Karpas-422 (cell line): ENCODE results near the gene LACRT. TPM values are rescaled to one million over a fixed set of nuclear protein-coding genes. Genes with fewer than 3 reads are reported as not detected.

Source experiments
- DNase-seq: peaks from one replicate; pipeline ENCODE4 v3.0.0-alpha.2; 2015
- H2AFZ ChIP-seq: fragments of 200-600 bp; sonication (generic); 2 replicates; pipeline ENCODE4 v1.6.1; 2014; ENCODE audit warnings: antibody characterized with exemption, low read length, mixed read lengths
- H3K27ac ChIP-seq: fragments of 200-600 bp; sonication (generic); 2 replicates; pipeline ENCODE4 v1.5.1; 2014; ENCODE audit warnings: mild to moderate bottlenecking, low read length, moderate library complexity
- H3K27me3 ChIP-seq: fragments of 200-600 bp; sonication (generic); 2 replicates; pipeline ENCODE4 v1.6.1; 2014; ENCODE audit warnings: low read length, mixed read lengths
- H3K36me3 ChIP-seq: fragments of 200-600 bp; sonication (generic); 2 replicates; pipeline ENCODE4 v1.6.1; 2014; ENCODE audit warnings: low read length, mixed read lengths; ENCODE audit not compliant: insufficient read depth
- H3K4me1 ChIP-seq: fragments of 200-600 bp; sonication (generic); 2 replicates; pipeline ENCODE4 v1.6.1; 2014; ENCODE audit warnings: mild to moderate bottlenecking, low read length, mixed read lengths
- H3K4me2 ChIP-seq: fragments of 200-600 bp; sonication (generic); 2 replicates; pipeline ENCODE4 v1.6.1; 2014; ENCODE audit warnings: low read length, low read depth, mild to moderate bottlenecking; ENCODE audit not compliant: poor library complexity, severe bottlenecking
- H3K4me3 ChIP-seq: fragments of 200-600 bp; sonication (generic); 2 replicates; pipeline ENCODE4 v1.5.1; 2014; ENCODE audit warnings: mild to moderate bottlenecking, antibody characterized with exemption, low read length, mixed read lengths
- H3K79me2 ChIP-seq: fragments of 200-600 bp; sonication (generic); 2 replicates; pipeline ENCODE4 v1.6.1; 2014; ENCODE audit warnings: mild to moderate bottlenecking, low read length, mixed read lengths
- H3K9ac ChIP-seq: fragments of 200-600 bp; sonication (generic); 2 replicates; pipeline ENCODE4 v1.6.0; 2014; ENCODE audit warnings: low read length
- H3K9me2 ChIP-seq: fragments of 200-600 bp; sonication (generic), shearing (Covaris generic); replicated peaks from 2 replicates; pipeline ENCODE4 v1.6.0; 2014; ENCODE audit warnings: mild to moderate bottlenecking, low read length, moderate library complexity; ENCODE audit not compliant: insufficient read depth
- H3K9me3 ChIP-seq: fragments of 300-700, 200-600 bp; sonication (generic); 2 replicates; pipeline ENCODE4 v1.6.1; 2014; ENCODE audit warnings: low read length, mixed read lengths
- H4K20me1 ChIP-seq: fragments of 200-600 bp; sonication (generic); 2 replicates; pipeline ENCODE4 v1.6.1; 2014; ENCODE audit warnings: mild to moderate bottlenecking, antibody characterized with exemption, low read length, low read depth; ENCODE audit not compliant: insufficient read depth
- total RNA-seq: library from RNA; depleted of rRNA; stranded (reverse); fragments of >200 nt; shearing (Covaris generic); gene quantifications from 2 replicates; pipeline ENCODE4 v1.2.3, GENCODE V29; 2014; ENCODE audit warnings: low replicate concordance

Gene LACRT
- total RNA-seq, 1 experiment from 2014 or later, result not detected

GRCh38 chr12:54603872-54604271 lies 30.8 kb downstream of the LACRT start:
- H3K36me3 ChIP-seq, result no peaks in the 10 kb centered on the region
- no peaks in the 10 kb centered on the region for H3K79me2 ChIP-seq
- no peak overlapping the region for H2AFZ ChIP-seq
- H3K4me1 ChIP-seq, result no peaks in the 10 kb centered on the region
- no peak overlapping the region for H3K27ac ChIP-seq
- H3K9me2 ChIP-seq, result no peaks in the 10 kb centered on the region
- H3K9me3 ChIP-seq, result no peaks in the 10 kb centered on the region
- no peak for DNase-seq
- H3K4me3 ChIP-seq, result no peak overlapping the region
- no peaks in the 10 kb centered on the region for H4K20me1 ChIP-seq
- no peak overlapping the region for H3K4me2 ChIP-seq
- no peaks in the 10 kb centered on the region for H3K27me3 ChIP-seq
- no peak overlapping the region for H3K9ac ChIP-seq

GRCh38 chr12:54603173-54603814 lies 31.4 kb downstream of the LACRT start:
- Histone ChIP-seq H3K9ac (no peak overlapping the region), H3K4me1 (no peaks in the 10 kb centered on the region), H3K4me2 (no peak overlapping the region), H3K4me3 (no peak overlapping the region), H3K27me3 (no peaks in the 10 kb centered on the region), H4K20me1 (no peaks in the 10 kb centered on the region), H3K27ac (no peak overlapping the region), H2AFZ (no peak overlapping the region), H3K79me2 (no peaks in the 10 kb centered on the region), H3K9me2 (no peaks in the 10 kb centered on the region), H3K36me3 (no peaks in the 10 kb centered on the region), H3K9me3 (no peaks in the 10 kb centered on the region)
- DNase-seq, result peak; percentile 91

DNA sequence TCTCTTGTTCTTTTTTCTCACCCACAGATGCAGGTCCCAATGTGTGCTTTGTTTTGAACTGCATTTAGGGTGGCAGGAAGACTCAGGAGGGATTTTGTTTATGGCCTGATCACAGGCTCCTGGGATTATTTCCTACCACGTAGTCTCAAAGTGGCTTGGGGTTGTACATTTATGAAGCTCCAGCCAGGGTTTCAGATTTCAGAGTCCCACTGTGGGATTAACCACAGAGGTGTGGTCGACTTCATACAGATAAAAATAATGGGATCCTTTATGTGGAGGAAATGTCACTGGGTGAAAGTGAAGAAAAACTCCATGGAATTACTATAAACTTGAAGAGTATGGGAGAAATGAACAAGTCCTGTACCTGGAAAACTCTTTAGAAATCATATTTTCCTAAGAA lies 32.0 kb downstream of the LACRT start:
- Histone ChIP-seq H3K9me3 (no peaks in the 10 kb centered on the region), H4K20me1 (no peaks in the 10 kb centered on the region), H3K27ac (no peak overlapping the region), H3K9ac (no peak overlapping the region), H3K27me3 (no peaks in the 10 kb centered on the region), H3K4me1 (no peaks in the 10 kb centered on the region), H3K9me2 (no peaks in the 10 kb centered on the region), H3K79me2 (no peaks in the 10 kb centered on the region), H3K4me2 (no peak overlapping the region), H2AFZ (no peak overlapping the region), H3K36me3 (no peaks in the 10 kb centered on the region), H3K4me3 (no peak overlapping the region)
- DNase-seq, result no peak

GRCh38 chr12:54601841-54602240 lies 32.9 kb downstream of the LACRT start:
- Histone ChIP-seq H3K79me2 (no peaks in the 10 kb centered on the region), H3K4me3 (no peak overlapping the region), H2AFZ (no peak overlapping the region), H3K9me3 (no peaks in the 10 kb centered on the region), H3K27ac (no peak overlapping the region), H3K4me2 (no peak overlapping the region), H3K4me1 (no peaks in the 10 kb centered on the region), H3K9me2 (no peaks in the 10 kb centered on the region), H3K36me3 (no peaks in the 10 kb centered on the region), H3K27me3 (no peaks in the 10 kb centered on the region), H3K9ac (no peak overlapping the region), H4K20me1 (no peaks in the 10 kb centered on the region)
- DNase-seq, result no peak

DNA sequence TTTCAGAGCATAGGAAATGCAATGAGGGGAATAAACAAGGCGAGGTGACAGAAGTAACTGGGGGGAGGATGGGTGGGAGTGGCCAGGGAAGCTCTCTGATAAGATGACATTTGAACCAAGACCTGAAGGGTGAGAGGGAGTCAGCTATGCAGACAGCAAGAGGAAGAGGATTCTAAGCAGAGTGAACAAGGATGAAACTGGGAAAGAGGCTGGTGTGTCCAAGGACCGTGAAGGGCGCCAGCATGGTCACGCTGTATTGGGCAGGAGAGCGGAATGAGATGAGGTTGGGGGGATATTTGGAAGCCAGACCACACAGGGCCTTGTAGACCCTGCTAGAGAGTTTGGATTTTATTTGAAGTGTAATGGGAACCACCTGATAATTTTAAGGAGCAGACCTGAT lies 35.7 kb downstream of the LACRT start:
- Histone ChIP-seq H2AFZ (no peak overlapping the region), H3K4me2 (no peak overlapping the region), H3K27me3 (no peaks in the 10 kb centered on the region), H3K4me3 (no peak overlapping the region), H3K36me3 (no peaks in the 10 kb centered on the region), H3K27ac (no peak overlapping the region), H3K9me2 (no peaks in the 10 kb centered on the region), H3K9me3 (no peaks in the 10 kb centered on the region), H4K20me1 (no peaks in the 10 kb centered on the region), H3K4me1 (no peaks in the 10 kb centered on the region), H3K79me2 (no peaks in the 10 kb centered on the region), H3K9ac (no peak overlapping the region)
- DNase-seq, result no peak

- Histone ChIP-seq H3K36me3 (no peaks in the 10 kb centered on the region), H3K27ac (no peak overlapping the region), H3K4me2 (no peak overlapping the region), H3K27me3 (no peaks in the 10 kb centered on the region), H2AFZ (no peak overlapping the region), H3K9me2 (no peaks in the 10 kb centered on the region), H3K79me2 (no peaks in the 10 kb centered on the region), H3K4me3 (no peak overlapping the region), H4K20me1 (no peaks in the 10 kb centered on the region), H3K9ac (no peak overlapping the region), H3K4me1 (no peaks in the 10 kb centered on the region), H3K9me3 (no peaks in the 10 kb centered on the region)
- DNase-seq, result peak; percentile 76
Measured at GRCh38 chr12:54596526-54596946, 38.2 kb downstream of the LACRT start.

DNA sequence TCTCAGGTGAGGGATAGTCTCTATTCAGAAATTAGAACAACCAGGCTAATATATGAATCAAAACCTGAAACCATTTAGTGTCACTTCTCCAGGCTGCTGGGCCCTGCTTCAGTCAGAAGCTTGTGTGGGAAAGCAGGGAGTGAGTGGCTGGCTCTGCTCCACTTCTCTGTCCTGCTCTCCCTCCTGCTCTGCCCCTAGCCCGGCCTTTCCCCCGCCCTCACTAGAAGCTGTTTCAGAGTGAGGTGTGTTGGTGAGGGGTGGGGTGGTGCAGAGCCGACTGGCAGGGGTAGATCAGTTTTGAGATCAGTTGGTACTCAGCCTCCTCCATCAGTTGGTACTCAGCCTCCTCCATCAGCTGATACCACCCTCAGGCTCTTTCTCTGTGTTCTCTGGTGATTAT lies 39.2 kb downstream of the LACRT start:
- Histone ChIP-seq H3K9ac (no peak overlapping the region), H3K9me2 (no peaks in the 10 kb centered on the region), H4K20me1 (no peaks in the 10 kb centered on the region), H3K79me2 (no peaks in the 10 kb centered on the region), H3K27ac (no peak overlapping the region), H3K4me3 (no peak overlapping the region), H3K4me2 (no peak overlapping the region), H3K4me1 (no peaks in the 10 kb centered on the region), H3K9me3 (no peaks in the 10 kb centered on the region), H3K27me3 (no peaks in the 10 kb centered on the region), H2AFZ (no peak overlapping the region), H3K36me3 (no peaks in the 10 kb centered on the region)
- DNase-seq, result no peak

GRCh38 chr12:54593725-54594124 lies 41.0 kb downstream of the LACRT start:
- DNase-seq, result no peak
- Histone ChIP-seq H3K79me2 (no peaks in the 10 kb centered on the region), H3K27me3 (no peaks in the 10 kb centered on the region), H3K36me3 (no peaks in the 10 kb centered on the region), H4K20me1 (no peaks in the 10 kb centered on the region), H3K4me1 (no peaks in the 10 kb centered on the region), H3K9ac (no peak overlapping the region), H3K4me3 (no peak overlapping the region), H2AFZ (no peak overlapping the region), H3K9me3 (no peaks in the 10 kb centered on the region), H3K9me2 (no peaks in the 10 kb centered on the region), H3K4me2 (no peak overlapping the region), H3K27ac (no peak overlapping the region)

DNA sequence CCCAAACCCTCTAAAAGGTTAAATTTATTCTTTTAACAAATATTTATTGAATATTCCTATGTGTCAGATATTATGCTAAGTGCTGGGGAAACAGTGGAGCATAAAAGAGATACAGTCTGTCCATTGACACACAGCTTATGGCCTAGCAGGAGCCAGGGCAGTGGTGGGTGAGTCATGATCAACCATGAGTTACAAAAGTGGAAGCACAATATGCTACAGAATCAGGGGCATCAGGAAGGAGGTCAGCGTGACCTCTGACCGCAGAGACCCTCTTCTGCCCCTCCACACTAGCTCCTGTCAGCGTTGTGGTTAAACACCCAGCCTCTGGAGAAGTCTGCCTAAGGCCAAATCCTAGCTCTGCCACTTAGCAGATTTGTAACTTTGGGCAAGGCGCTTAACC lies 41.6 kb downstream of the LACRT start:
- DNase-seq, result no peak
- H3K27ac ChIP-seq, result no peak overlapping the region
- H3K27me3 ChIP-seq, result no peaks in the 10 kb centered on the region
- H3K9ac ChIP-seq, result no peak overlapping the region
- H3K36me3 ChIP-seq, result no peaks in the 10 kb centered on the region
- H3K9me2 ChIP-seq, result no peaks in the 10 kb centered on the region
- H3K4me3 ChIP-seq, result no peak overlapping the region
- no peaks in the 10 kb centered on the region for H3K79me2 ChIP-seq
- no peak overlapping the region for H2AFZ ChIP-seq
- no peaks in the 10 kb centered on the region for H4K20me1 ChIP-seq
- no peak overlapping the region for H3K4me2 ChIP-seq
- no peaks in the 10 kb centered on the region for H3K4me1 ChIP-seq
- no peaks in the 10 kb centered on the region for H3K9me3 ChIP-seq
